H54 (cell line): ENCODE results near the gene PTPRB.
A peak's percentile ranks its signal among the peaks of the same experiment; 100 is the strongest.

Source experiments
- DNase-seq: peaks from one replicate; pipeline ENCODE4 v3.0.0; 2011; ENCODE audit warnings: low spot score, mixed read lengths; ENCODE audit not compliant: insufficient read length
- FAIRE-seq: peaks from 3 replicates; lab custom pipeline; 2011; peaks lifted over from hg19 to GRCh38; lab: Jason Lieb, UNC
- POLR2A ChIP-seq: IDR thresholded peaks from 2 replicates; pipeline ENCODE4 v1.6.1; 2011; ENCODE audit warnings: low read depth, mild to moderate bottlenecking, low read length

The PTPRB gene

DNA sequence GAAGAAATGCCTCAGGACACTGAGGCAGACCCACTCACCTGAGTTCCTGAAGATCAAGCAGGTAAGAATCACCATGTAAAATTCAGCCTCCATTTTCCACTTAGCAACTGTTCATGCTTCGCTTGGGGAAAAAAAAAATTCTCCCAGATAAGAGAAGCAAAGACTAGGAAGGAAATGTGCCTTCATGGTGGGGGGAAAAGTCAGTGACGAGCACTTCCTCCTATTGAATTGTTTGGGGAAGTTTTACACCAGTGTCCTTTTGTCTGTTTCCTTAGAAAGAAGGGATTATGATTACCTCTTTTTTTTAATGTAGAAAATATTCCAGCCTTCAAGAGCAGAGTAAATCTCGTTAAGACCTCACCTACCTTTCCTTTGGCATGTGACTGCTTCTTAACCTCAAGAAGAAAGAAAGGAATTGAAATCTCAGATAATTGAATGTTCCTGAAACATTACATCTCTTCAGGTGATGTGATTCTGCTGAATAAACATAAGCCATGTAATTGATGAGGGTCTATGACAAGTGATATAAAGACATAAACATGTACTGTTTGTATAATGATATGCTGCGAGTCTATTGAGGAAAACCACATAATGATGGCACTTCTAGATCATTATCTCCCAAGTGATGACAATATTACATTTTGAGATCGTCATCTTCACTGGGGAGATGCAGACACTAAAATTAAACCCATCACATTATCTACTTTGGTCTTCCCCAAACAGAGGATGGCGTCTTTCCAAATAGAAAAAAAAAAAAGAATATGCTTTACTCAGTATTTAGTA, at the start of gene PTPRB:
Gene PTPRB (minus strand): TSS at position 127 of the 783 bp plus-strand sequence. CDS start 34 bp downstream, at position 93.
- FAIRE-seq: peak; percentile 50
- no peak for DNase-seq
- TF ChIP-seq POLR2A: no peak

DNA sequence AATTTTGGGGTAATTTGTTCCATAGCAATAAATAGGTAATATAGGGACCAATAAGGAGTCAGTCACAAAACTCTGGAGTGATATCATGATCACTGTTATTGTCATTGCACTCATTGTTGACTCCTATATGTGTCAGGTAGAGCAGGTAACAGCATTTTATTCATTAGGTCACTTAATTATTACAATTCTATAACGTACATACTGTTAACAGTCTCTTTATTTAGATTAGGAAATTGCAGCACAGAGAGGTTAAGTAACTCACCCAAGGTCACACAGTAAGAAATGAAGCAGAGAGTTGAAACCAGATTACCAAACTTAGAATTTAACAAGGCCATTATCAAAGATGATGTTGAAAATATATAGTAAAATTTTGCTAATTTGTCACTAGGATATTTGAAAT, 49.7 kb upstream of the PTPRB start:
- no peak for FAIRE-seq
- DNase-seq: no peak
- TF ChIP-seq POLR2A: no peak

DNA sequence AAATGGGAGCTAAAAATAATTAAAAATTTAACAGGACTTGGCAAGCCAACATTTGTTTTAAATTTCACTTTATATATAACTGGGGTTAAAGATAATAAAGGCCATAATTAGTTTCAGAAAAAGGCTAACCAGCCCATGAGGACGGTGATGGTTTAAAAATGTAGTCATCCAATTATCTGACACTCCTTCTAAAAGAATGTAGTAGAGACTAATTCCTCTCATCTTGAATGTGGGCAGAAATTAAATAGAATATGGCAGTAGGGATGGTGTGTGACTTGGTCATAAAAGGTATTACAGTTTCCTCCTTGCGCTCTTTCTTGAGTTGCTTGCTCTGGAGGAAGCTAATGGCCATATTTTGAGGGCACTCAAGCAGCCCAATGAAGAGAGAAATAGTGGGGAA, 49.1 kb upstream of the PTPRB start:
- TF ChIP-seq POLR2A: no peak
- no peak for DNase-seq
- FAIRE-seq: no peak

DNA sequence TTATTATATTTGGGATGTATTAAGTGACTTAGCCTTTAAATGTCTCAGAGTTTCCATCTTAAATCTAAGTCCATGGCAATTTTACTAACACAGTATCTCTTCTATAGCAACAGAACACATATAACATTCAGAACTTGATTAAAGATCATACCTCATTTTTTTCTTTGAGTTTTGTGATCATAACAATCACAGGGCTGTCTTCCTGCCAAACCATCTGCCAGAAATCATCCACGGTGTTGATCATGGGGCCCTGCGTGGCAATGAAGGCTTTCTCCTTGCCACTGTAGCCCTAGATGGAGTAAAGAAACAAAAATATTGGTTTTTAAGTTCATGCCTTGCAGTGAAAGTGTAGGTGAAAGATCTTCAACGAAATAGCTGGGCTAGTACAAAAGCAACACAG, 46.7 kb upstream of the PTPRB start:
- FAIRE-seq (no peak), DNase-seq (no peak)
- TF ChIP-seq POLR2A: no peak

- no peak for FAIRE-seq
- no peak for DNase-seq
- no peak for TF ChIP-seq POLR2A
Observed at GRCh38 chr12:70671698-70672097, 34.5 kb upstream of the PTPRB start.

- no peak for TF ChIP-seq POLR2A
- DNase-seq (no peak), FAIRE-seq (no peak)
Observed at GRCh38 chr12:70670948-70671347, 33.7 kb upstream of the PTPRB start.

DNA sequence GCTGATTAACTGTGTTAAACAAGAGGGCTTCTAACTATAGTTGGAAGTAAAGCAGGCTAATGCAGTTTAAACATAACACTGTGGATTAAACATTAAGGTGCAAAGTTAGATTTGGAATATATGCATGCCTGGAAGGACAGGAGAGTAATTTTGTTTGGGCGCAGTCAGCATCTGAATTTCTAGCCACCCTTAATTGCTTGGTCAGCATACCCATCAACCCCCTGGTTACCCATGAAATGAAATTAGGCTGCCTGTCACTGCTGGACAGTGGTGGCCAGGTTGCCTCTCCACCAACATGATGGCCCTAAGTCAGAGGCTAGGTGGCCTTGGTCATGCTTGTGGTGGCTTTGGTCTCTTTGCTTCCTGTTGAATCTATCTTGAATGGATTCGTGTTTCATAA, 30.0 kb upstream of the PTPRB start:
- peak; percentile 23 for FAIRE-seq
- no peak for DNase-seq
- no peak for TF ChIP-seq POLR2A

DNA sequence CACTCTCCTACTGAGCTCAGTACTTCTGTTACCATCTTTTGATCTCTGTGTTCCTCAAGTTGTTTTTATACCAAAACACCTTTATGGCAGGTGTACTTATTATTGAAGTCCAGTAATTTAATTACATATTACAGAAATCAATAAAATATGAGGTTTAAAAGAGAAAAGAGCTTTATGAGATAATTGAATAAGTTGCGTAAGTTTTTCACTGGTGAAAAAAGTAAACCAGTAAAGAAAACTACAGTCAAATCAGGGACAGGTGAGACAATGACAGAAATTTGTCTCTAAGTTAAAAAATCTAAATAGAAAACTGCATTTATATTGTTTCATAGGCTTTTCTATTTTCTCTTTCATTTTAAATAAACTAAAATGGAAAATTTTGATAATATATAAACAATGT, 29.1 kb upstream of the PTPRB start:
- TF ChIP-seq POLR2A: no peak
- DNase-seq: no peak

DNA sequence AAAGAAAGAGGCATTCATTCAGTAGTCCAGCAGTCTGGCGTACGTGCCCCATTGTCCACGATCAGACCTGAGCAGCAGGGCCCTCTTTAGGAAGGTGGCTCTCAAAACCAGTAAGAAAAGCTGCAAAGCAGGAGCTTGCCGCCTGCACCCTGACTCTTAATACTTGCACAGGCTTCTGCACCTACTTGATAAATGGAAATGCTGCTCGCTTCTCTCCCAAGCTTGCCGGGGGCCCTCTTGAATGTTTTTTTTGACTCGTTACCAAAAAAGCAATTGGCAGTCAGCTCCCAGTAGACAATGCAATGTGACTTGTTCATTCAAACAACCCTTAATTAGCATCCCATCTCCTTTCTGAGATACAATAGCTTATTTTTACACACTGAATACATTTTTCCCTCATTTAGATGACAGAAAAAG, 27.2 kb upstream of the PTPRB start:
- FAIRE-seq (peak; percentile 95), DNase-seq (peak; percentile 7)
- TF ChIP-seq POLR2A: peak; percentile 36; the same call in 1 of the 2 replicates

More for the DNA sequence above, 29.1 kb upstream of the PTPRB start:
- FAIRE-seq: no peak

- no peak for DNase-seq
- no peak for TF ChIP-seq POLR2A
- FAIRE-seq: peak; percentile 27
Observed at GRCh38 chr12:70663838-70664237, 26.6 kb upstream of the PTPRB start.

- DNase-seq: peak; percentile 8
- peak; percentile 86 for FAIRE-seq
- TF ChIP-seq POLR2A: no peak
Observed at GRCh38 chr12:70661466-70662161, 24.4 kb upstream of the PTPRB start.

- FAIRE-seq (peak; percentile 98), DNase-seq (peak; percentile 35)
- TF ChIP-seq POLR2A: 0 out of 2 replicates have a peak, but pooled peaks have one; percentile 36
Observed at GRCh38 chr12:70660620-70661219, 23.5 kb upstream of the PTPRB start.

GRCh38 chr12:70660002-70660604, 22.9 kb upstream of the PTPRB start:
- DNase-seq: no peak
- no peak for FAIRE-seq
- TF ChIP-seq POLR2A: no peak
